H1 (cell line): ENCODE results near the gene ZNF786. TPM values are rescaled to one million over a fixed set of nuclear protein-coding genes. Genes with fewer than 3 reads are reported as not detected.
"Not testable (repeated sequence)": the region's sequence is repeated elsewhere in the genome, so short reads cannot be mapped to it uniquely, and the experiment has no call there.

Experiments used
- CTCF ChIA-PET: fragments of 300-600 bp; sonication (Branson Sonifier 250); formaldehyde crosslinking; loops from one replicate; lab custom pipeline; 2021; ENCODE audit not compliant: partially characterized antibody; lab: Charles Lee
- POLR2A ChIA-PET: fragments of 300-600 bp; sonication (Branson Sonifier 250); formaldehyde crosslinking; loops from one replicate; lab custom pipeline; 2021; ENCODE audit warnings: inconsistent platforms; ENCODE audit not compliant: partially characterized antibody; lab: Charles Lee
- DNase-seq, 2 experiments: peaks; one replicate each; pipeline versions ENCODE4 v3.0.0 to v3.0.0-alpha.2; 2010 to 2022; ENCODE audit warnings: low spot score in 2 of 2, low read depth in 1 of 2, mixed read lengths in 1 of 2
- FAIRE-seq: peaks from 2 replicates; lab custom pipeline; 2011; peaks lifted over from hg19 to GRCh38; lab: Jason Lieb, UNC
- H2AFZ ChIP-seq: 2 replicates; pipeline ENCODE4 v1.8.1; 2012; ENCODE audit warnings: low read length, inconsistent platforms
- H2AK5ac ChIP-seq: 2 replicates; pipeline ENCODE4 v1.6.1; 2013; ENCODE audit warnings: low read depth, low read length
- H2BK120ac ChIP-seq: replicated peaks from 2 replicates; pipeline ENCODE3; 2013; ENCODE audit warnings: low read depth, low read length, inconsistent platforms
- H2BK12ac ChIP-seq: 2 replicates; pipeline ENCODE4 v1.6.1; 2013; ENCODE audit warnings: low read depth, low read length
- H2BK15ac ChIP-seq: 2 replicates; pipeline ENCODE4 v1.6.1; 2013; ENCODE audit warnings: low read length
- H2BK20ac ChIP-seq: 2 replicates; pipeline ENCODE4 v1.6.1; 2013; ENCODE audit warnings: low read length
- H2BK5ac ChIP-seq: 2 replicates; pipeline ENCODE4 v1.6.1; 2013; ENCODE audit warnings: low read depth, low read length
- H3K14ac ChIP-seq: 2 replicates; pipeline ENCODE4 v1.6.1; 2013; ENCODE audit warnings: inconsistent platforms; ENCODE audit not compliant: insufficient read length
- H3K18ac ChIP-seq: 2 replicates; pipeline ENCODE4 v1.6.1; 2013; ENCODE audit warnings: low read length; ENCODE audit errors: extremely low read depth
- H3K23ac ChIP-seq: 2 replicates; pipeline ENCODE4 v1.6.1; 2013; ENCODE audit warnings: inconsistent platforms; ENCODE audit not compliant: insufficient read length
- H3K23me2 ChIP-seq: 2 replicates; pipeline ENCODE4 v1.6.1; 2013; ENCODE audit warnings: low read depth, low read length
- H3K27ac ChIP-seq: 2 replicates; pipeline ENCODE4 v1.6.1; 2011; ENCODE audit warnings: low read depth, low read length, inconsistent platforms
- H3K27me3 ChIP-seq, 4 experiments: replicated peaks in 1 of 4; 1 replicate in 1 of 4; 2 replicates in 3 of 4; pipeline versions ENCODE4 v1.6.1 to v1.8.1; 2011 to 2013; ENCODE audit warnings: low read length in 3 of 4, mild to moderate bottlenecking in 3 of 4, inconsistent platforms in 2 of 4, mixed read lengths in 2 of 4, moderate library complexity in 1 of 4; ENCODE audit not compliant: control insufficient read depth in 3 of 4, insufficient read depth in 3 of 4; ENCODE audit errors: extremely low read depth in 1 of 4
- H3K36me3 ChIP-seq, 4 experiments: 2 replicates each; pipeline versions ENCODE4 v1.6.1 to v1.8.1; 2011 to 2013; ENCODE audit warnings: mild to moderate bottlenecking in 4 of 4, low read length in 3 of 4, moderate library complexity in 2 of 4, control low read depth in 1 of 4, inconsistent platforms in 1 of 4; ENCODE audit not compliant: insufficient read depth in 4 of 4, control insufficient read depth in 2 of 4
- H3K4ac ChIP-seq: replicated peaks from 2 replicates; pipeline ENCODE3; 2013; ENCODE audit warnings: low read length, low read depth, mixed read lengths, inconsistent platforms; ENCODE audit not compliant: insufficient read length
- H3K4me1 ChIP-seq, 4 experiments: replicated peaks in 1 of 4; 1 replicate in 1 of 4; 2 replicates in 3 of 4; pipeline versions ENCODE4 v1.6.1 to v1.8.1; 2011 to 2013; ENCODE audit warnings: low read length in 3 of 4, inconsistent platforms in 2 of 4, mixed read lengths in 1 of 4; ENCODE audit not compliant: insufficient read depth in 4 of 4, control insufficient read depth in 3 of 4
- H3K4me2 ChIP-seq, 2 experiments: 2 replicates each; pipeline versions ENCODE4 v1.6.1 to v1.8.1; 2011 to 2013; ENCODE audit warnings: low read depth in 2 of 2, low read length in 2 of 2, control low read depth in 1 of 2, inconsistent platforms in 1 of 2, mild to moderate bottlenecking in 1 of 2; ENCODE audit not compliant: insufficient read depth in 1 of 2
- H3K4me3 ChIP-seq, 4 experiments: fragments of 200-600, 300-600 bp in 1 of 4; sonication (generic), shearing (Covaris generic), sonication (Bioruptor Twin) in 1 of 4; 2 replicates each; pipeline versions ENCODE4 v1.5.1 to v1.8.1; 2011 to 2016; ENCODE audit warnings: low read length in 4 of 4, low read depth in 3 of 4, control low read depth in 2 of 4, inconsistent platforms in 2 of 4, mild to moderate bottlenecking in 2 of 4, mixed read lengths in 1 of 4, moderate library complexity in 1 of 4; ENCODE audit not compliant: insufficient read depth in 2 of 4; ENCODE audit errors: extremely low read depth in 1 of 4
- H3K56ac ChIP-seq: replicated peaks from 2 replicates; pipeline ENCODE3; 2013; ENCODE audit warnings: low read depth, mild to moderate bottlenecking, mixed read lengths, low read length, inconsistent platforms; ENCODE audit not compliant: insufficient read length
- H3K79me1 ChIP-seq: 2 replicates; pipeline ENCODE4 v1.6.1; 2013; ENCODE audit warnings: low read depth, low read length, control low read depth
- H3K79me2 ChIP-seq, 2 experiments: 2 replicates each; pipeline versions ENCODE4 v1.6.1 to v1.8.1; 2012 to 2013; ENCODE audit warnings: low read length in 2 of 2, mild to moderate bottlenecking in 2 of 2, inconsistent platforms in 1 of 2; ENCODE audit not compliant: insufficient read depth in 2 of 2, control insufficient read depth in 1 of 2
- H3K9ac ChIP-seq, 4 experiments: replicated peaks in 1 of 4; 1 replicate in 1 of 4; 2 replicates in 3 of 4; pipeline versions ENCODE4 v1.6.1 to v1.8.1; 2011 to 2013; ENCODE audit warnings: low read depth in 3 of 4, low read length in 3 of 4, control low read depth in 2 of 4, mild to moderate bottlenecking in 2 of 4, moderate library complexity in 2 of 4, inconsistent platforms in 1 of 4; ENCODE audit errors: extremely low read depth in 1 of 4
- H3K9me3 ChIP-seq, 2 experiments: 2 replicates each; pipeline versions ENCODE4 v1.6.1 to v1.8.1; 2012 to 2013; ENCODE audit warnings: mild to moderate bottlenecking in 2 of 2, moderate library complexity in 2 of 2, control low read depth in 1 of 2, inconsistent platforms in 1 of 2, low read depth in 1 of 2, low read length in 1 of 2, mixed read lengths in 1 of 2; ENCODE audit not compliant: insufficient read depth in 2 of 2
- H4K20me1 ChIP-seq, 2 experiments: replicated peaks in 1 of 2; 2 replicates each; pipeline versions ENCODE3 to v1.8.1; 2011 to 2013; ENCODE audit warnings: inconsistent platforms in 2 of 2, low read length in 2 of 2, mild to moderate bottlenecking in 1 of 2; ENCODE audit not compliant: insufficient read depth in 2 of 2, control insufficient read depth in 1 of 2
- H4K5ac ChIP-seq: 2 replicates; pipeline ENCODE4 v1.6.1; 2013; ENCODE audit warnings: low read length, low read depth, mixed read lengths, inconsistent platforms; ENCODE audit not compliant: insufficient read length
- H4K8ac ChIP-seq: 2 replicates; pipeline ENCODE4 v1.8.0; 2013; ENCODE audit warnings: mild to moderate bottlenecking, moderate library complexity, low read length, inconsistent platforms; ENCODE audit not compliant: insufficient read depth; ENCODE audit errors: extremely low read depth
- H4K91ac ChIP-seq: replicated peaks from 2 replicates; pipeline ENCODE3; 2013; ENCODE audit warnings: low read length, mixed read lengths, inconsistent platforms; ENCODE audit not compliant: insufficient read length
- WGBS, 2 experiments: shearing (Covaris generic) in 1 of 2; methylation state at CpG; one replicate each; pipeline versions ENCODE4 v1.1.6 to v1.1.7; 2013 to 2015; ENCODE audit warnings: low lambda C conversion rate in 2 of 2, mixed read lengths in 2 of 2, inconsistent platforms in 1 of 2, low coverage in 1 of 2, missing lambda C conversion rate in 1 of 2; ENCODE audit not compliant: insufficient replicate concordance in 2 of 2, insufficient coverage in 1 of 2, insufficient read length in 1 of 2; ENCODE audit errors: extremely low coverage in 1 of 2, missing lambda C conversion rate in 1 of 2; 5-methylcytosine and 5-hydroxymethylcytosine counted together
- polyA plus RNA-seq, 7 experiments: library from polyadenylated mRNA; depleted of rRNA in 3 of 7; stranded (reverse) in 5 of 7; unstranded in 2 of 7; fragments of >200 nt in 5 of 7; fragments of 200-250 nt in 2 of 7; gene quantifications; 1 replicate in 5 of 7; 2 replicates in 1 of 7; 4 replicates in 1 of 7; pipeline versions ENCODE4 v1.2.1 to v1.2.3, GENCODE V29; 2011 to 2013; ENCODE audit warnings: missing spikeins in 2 of 7, mixed read lengths in 2 of 7
- total RNA-seq: library from RNA; stranded (reverse); fragmentation: NEBNext Ultra II Directional; extraction: Animal tissue kit (Norgen Biotek cat#: 25700); gene quantifications from 2 replicates; pipeline ENCODE4 v1.2.1, GENCODE V29; 2021

ZNF786 gene
- total and polyA plus RNA-seq, 2 of the 8 experiments (the other 6 are each of a cell fraction or from before 2014, with no cell fraction given): 7.7 to 16.3 TPM

GRCh38 chr7:149062217-149062899 is 28.2 kb downstream of the ZNF786 start:
- H2BK5ac ChIP-seq, H3K36me3 ChIP-seq, H2AFZ ChIP-seq, DNase-seq, H3K14ac ChIP-seq, H2AK5ac ChIP-seq, H4K91ac ChIP-seq, H2BK20ac ChIP-seq, FAIRE-seq, H2BK15ac ChIP-seq, H3K18ac ChIP-seq, H3K56ac ChIP-seq, H2BK120ac ChIP-seq, H4K20me1 ChIP-seq, H3K79me2 ChIP-seq, H3K27ac ChIP-seq, H3K4me2 ChIP-seq, H3K23me2 ChIP-seq, H3K9ac ChIP-seq, POLR2A ChIA-PET, H2BK12ac ChIP-seq, H3K27me3 ChIP-seq, H3K79me1 ChIP-seq, H3K9me3 ChIP-seq, H4K8ac ChIP-seq, H4K5ac ChIP-seq, H3K4me3 ChIP-seq, H3K4ac ChIP-seq, H3K4me1 ChIP-seq, H3K23ac ChIP-seq: not testable (repeated sequence)
- WGBS, 2 experiments: 86% methylated on average over 10 of the region's 10 CpGs; no CpG with 5 or more reads in 1 of the 2 experiments
- CTCF ChIA-PET: interaction anchor here (2.1 kb wide), 2 partner anchors 9 to 57 kb away, joined by 6 read pairs; no protein-coding TSS in a partner anchor
